Jurkat, Clone E6-1 (cell line): ENCODE measurements around the gene ACACA.
"Not testable (repeated sequence)": the region's sequence is repeated elsewhere in the genome, so short reads cannot be mapped to it uniquely, and the experiment has no call there.

Source experiments
- DNase-seq: peaks from one replicate; pipeline ENCODE4 v3.0.0-alpha.2; 2011; ENCODE audit warnings: low read depth, low spot score
- H3K4me3 ChIP-seq: 2 replicates; pipeline ENCODE4 v1.5.1; 2011; ENCODE audit warnings: mild to moderate bottlenecking, low read length, control low read depth, moderate library complexity

ACACA gene

GRCh38 chr17:37097154-37097553 lies 309.5 kb downstream of the ACACA start:
- no peak overlapping the region for H3K4me3 ChIP-seq
- no peak for DNase-seq

GRCh38 chr17:37096071-37096470 lies 310.6 kb downstream of the ACACA start:
- no peak for DNase-seq

GRCh38 chr17:37094391-37094790 lies 312.2 kb downstream of the ACACA start:
- DNase-seq = peak; percentile 77
- no peak overlapping the region for H3K4me3 ChIP-seq

More at GRCh38 chr17:37096071-37096470, 310.6 kb downstream of the ACACA start:
- H3K4me3 ChIP-seq = no peak overlapping the region

GRCh38 chr17:37092701-37093100 lies 313.9 kb downstream of the ACACA start:
- no peak for DNase-seq
- H3K4me3 ChIP-seq = no peak overlapping the region

- H3K4me3 ChIP-seq = no peak overlapping the region
- no peak for DNase-seq
Observed at GRCh38 chr17:37092071-37092470, 314.6 kb downstream of the ACACA start.

- H3K4me3 ChIP-seq = no peak overlapping the region
- DNase-seq = no peak
Observed at GRCh38 chr17:37090941-37091340, 315.7 kb downstream of the ACACA start.

GRCh38 chr17:37089956-37090355 lies 316.7 kb downstream of the ACACA start:
- peak; percentile 62 for DNase-seq
- H3K4me3 ChIP-seq = no peak overlapping the region

- H3K4me3 ChIP-seq = no peak overlapping the region
- DNase-seq = no peak
Observed at GRCh38 chr17:37088913-37089312, 317.7 kb downstream of the ACACA start.

- H3K4me3 ChIP-seq = no peak overlapping the region
- peak; percentile 18 for DNase-seq
Observed at GRCh38 chr17:37088459-37088858, 318.2 kb downstream of the ACACA start.

GRCh38 chr17:37087683-37088082 lies 319.0 kb downstream of the ACACA start:
- DNase-seq = no peak
- no peak overlapping the region for H3K4me3 ChIP-seq

- H3K4me3 ChIP-seq = no peak overlapping the region
- no peak for DNase-seq
Observed at GRCh38 chr17:37086948-37087347, 319.7 kb downstream of the ACACA start.

GRCh38 chr17:37086334-37086733 lies 320.3 kb downstream of the ACACA start:
- no peak for DNase-seq
- no peak overlapping the region for H3K4me3 ChIP-seq

GRCh38 chr17:37084372-37084771 lies 322.3 kb downstream of the ACACA start:
- H3K4me3 ChIP-seq = no peak overlapping the region
- no peak for DNase-seq

GRCh38 chr17:37083456-37083855 lies 323.2 kb downstream of the ACACA start:
- no peak for DNase-seq
- H3K4me3 ChIP-seq = no peak overlapping the region

GRCh38 chr17:37082985-37083384 lies 323.7 kb downstream of the ACACA start:
- DNase-seq = no peak
- no peak overlapping the region for H3K4me3 ChIP-seq

GRCh38 chr17:37082311-37082860 lies 324.2 kb downstream of the ACACA start:
- no peak for DNase-seq
- H3K4me3 ChIP-seq = no peak overlapping the region

- peak; percentile 46 for DNase-seq
Observed at GRCh38 chr17:37081287-37081686, 325.3 kb downstream of the ACACA start.

GRCh38 chr17:37079735-37080134 lies 326.9 kb downstream of the ACACA start:
- DNase-seq = no peak
- H3K4me3 ChIP-seq = no peak overlapping the region

More at GRCh38 chr17:37081287-37081686, 325.3 kb downstream of the ACACA start:
- no peak overlapping the region for H3K4me3 ChIP-seq

- no peak overlapping the region for H3K4me3 ChIP-seq
- no peak for DNase-seq
Observed at GRCh38 chr17:37079065-37079708, 327.4 kb downstream of the ACACA start.

GRCh38 chr17:37073464-37073863 lies 333.2 kb downstream of the ACACA start:
- not testable (repeated sequence) for DNase-seq, H3K4me3 ChIP-seq

- no peak overlapping the region for H3K4me3 ChIP-seq
- DNase-seq = no peak
Observed at GRCh38 chr17:37069087-37069486, 337.5 kb downstream of the ACACA start.
